ENCODE measurements around the gene HAGHL. TPM values are rescaled to one million over a fixed set of nuclear protein-coding genes. Genes with fewer than 3 reads are reported as not detected.

HAGHL gene
- total and polyA plus RNA-seq, 2 experiments from 2014 or later: 21.6 to 35.3 TPM

- H3K27me3 ChIP-seq (ENCODE audit: insufficient read depth): peaks cover 14% of the 10 kb centered on the region; the same call in 1 of the 2 replicates
- H3F3A ChIP-seq (replicated peaks; ENCODE audit: low read depth): peaks cover 15% of the 10 kb centered on the region
- peak overlapping the region; percentile 71 for H3K4me3 ChIP-seq
- no peaks in the 10 kb centered on the region for H3K79me2 ChIP-seq (replicated peaks; ENCODE audit: insufficient read depth)
- peak overlapping the region; percentile 85 for H3K4me2 ChIP-seq
- H3K4me1 ChIP-seq (ENCODE audit: insufficient read depth): no peaks in the 10 kb centered on the region
- H3K27ac Mint-ChIP-seq: no peak overlapping the region
- ATAC-seq (peak; percentile 7), DNase-seq (ENCODE audit: low spot score) (peak; percentile 52)
- H2AFZ ChIP-seq: no peak overlapping the region
- H3K36me3 Mint-ChIP-seq (ENCODE audit: low read depth): peaks cover 11% of the 10 kb centered on the region; the same call in 2 of the 3 replicates
- no peaks in the 10 kb centered on the region for H3K36me3 ChIP-seq (ENCODE audit: insufficient read depth)
- H3K9me3 Mint-ChIP-seq: no peaks in the 10 kb centered on the region
- no peaks in the 10 kb centered on the region for H4K20me1 ChIP-seq (replicated peaks; ENCODE audit: insufficient read depth)
- no peaks in the 10 kb centered on the region for H3K9me2 ChIP-seq (ENCODE audit: insufficient read depth)
- peaks cover 18% of the 10 kb centered on the region for H3K27me3 Mint-ChIP-seq (ENCODE audit: insufficient read depth, low read depth, poor library complexity)
- peak overlapping the region; percentile 69; the same call in 2 of the 3 replicates for H3K4me3 Mint-ChIP-seq
- TF ChIP-seq POLR2AphosphoS5 (IDR thresholded peaks at IDR 0.05; ENCODE audit: low read depth) (no peak), ETS1 (IDR thresholded peaks at IDR 0.05) (no peak), JUNB (IDR thresholded peaks at IDR 0.05; ENCODE audit: unreplicated experiment) (no peak), ZNF462 (CRISPR knock-in tag; IDR thresholded peaks at IDR 0.05) (no peak), EZH2phosphoT487 (IDR thresholded peaks at IDR 0.05; ENCODE audit: unreplicated experiment) (no peak)
- no peak overlapping the region for H3K27ac ChIP-seq (ENCODE audit: low read depth)
- no peaks in the 10 kb centered on the region for H3K4me1 Mint-ChIP-seq
These were observed 2.2 kb downstream of the HAGHL start for GRCh38 chr16:728890-729744.
